Astrocyte (in vitro differentiated cells and primary cell): ENCODE data around the gene LINGO4. TPM values are rescaled to one million over a fixed set of nuclear protein-coding genes. Genes with fewer than 3 reads are reported as not detected.

ENCODE experiments used
- DNase-seq: peaks from one replicate; pipeline ENCODE4 v3.0.0-alpha.2; 2010; ENCODE audit warnings: low read depth
- FAIRE-seq: peaks from 2 replicates; lab custom pipeline; 2011; peaks lifted over from hg19 to GRCh38; lab: Jason Lieb, UNC
- H2AFZ ChIP-seq: 2 replicates; pipeline ENCODE4 v1.6.0; 2012; ENCODE audit warnings: low read depth, low read length, inconsistent platforms
- H3K27ac ChIP-seq: 2 replicates; pipeline ENCODE4 v1.5.1; 2011; ENCODE audit warnings: low read depth, low read length, inconsistent platforms
- H3K27me3 ChIP-seq: 2 replicates; pipeline ENCODE4 v1.6.0; 2011; ENCODE audit warnings: low read length, inconsistent platforms; ENCODE audit not compliant: insufficient read depth
- H3K36me3 ChIP-seq: 2 replicates; pipeline ENCODE4 v1.5.1; 2011; ENCODE audit warnings: low read length, inconsistent platforms; ENCODE audit not compliant: insufficient read depth
- H3K4me1 ChIP-seq: 2 replicates; pipeline ENCODE4 v1.5.1; 2011; ENCODE audit warnings: low read length, inconsistent platforms; ENCODE audit not compliant: insufficient read depth
- H3K4me2 ChIP-seq: 2 replicates; pipeline ENCODE4 v1.6.0; 2012; ENCODE audit warnings: low read length, inconsistent platforms
- H3K4me3 ChIP-seq: 2 replicates; pipeline ENCODE4 v1.5.1; 2011; ENCODE audit warnings: low read depth, mild to moderate bottlenecking, low read length, inconsistent platforms; ENCODE audit not compliant: insufficient read depth
- H3K79me2 ChIP-seq: 2 replicates; pipeline ENCODE4 v1.6.0; 2012; ENCODE audit warnings: mild to moderate bottlenecking, low read length, inconsistent platforms; ENCODE audit not compliant: insufficient read depth
- H3K9ac ChIP-seq: 2 replicates; pipeline ENCODE4 v1.6.0; 2012; ENCODE audit warnings: mild to moderate bottlenecking, low read length, inconsistent platforms
- H3K9me3 ChIP-seq: 2 replicates; pipeline ENCODE4 v1.5.1; 2012; ENCODE audit warnings: low read depth, mild to moderate bottlenecking, low read length, inconsistent platforms; ENCODE audit not compliant: insufficient read depth
- H4K20me1 ChIP-seq: 2 replicates; pipeline ENCODE4 v1.6.0; 2012; ENCODE audit warnings: low read length, inconsistent platforms; ENCODE audit not compliant: insufficient read depth
- H3K27ac Mint-ChIP-seq: one replicate; pipeline ENCODE4 v1.8.0; 2021; ENCODE audit warnings: mild to moderate bottlenecking, mixed read lengths; ENCODE audit not compliant: unreplicated experiment
- H3K27me3 Mint-ChIP-seq: one replicate; pipeline ENCODE4 v1.8.0; 2021; ENCODE audit warnings: low read depth, mixed read lengths; ENCODE audit not compliant: unreplicated experiment
- H3K36me3 Mint-ChIP-seq: one replicate; pipeline ENCODE4 v1.8.0; 2021; ENCODE audit warnings: low read depth, mixed read lengths; ENCODE audit not compliant: unreplicated experiment
- H3K4me1 Mint-ChIP-seq: one replicate; pipeline ENCODE4 v1.8.0; 2021; ENCODE audit warnings: low read depth, mixed read lengths; ENCODE audit not compliant: unreplicated experiment
- H3K4me3 Mint-ChIP-seq: one replicate; pipeline ENCODE4 v1.8.0; 2021; ENCODE audit warnings: mild to moderate bottlenecking, moderate library complexity, mixed read lengths; ENCODE audit not compliant: unreplicated experiment
- H3K9me3 Mint-ChIP-seq: one replicate; pipeline ENCODE4 v1.8.0; 2021; ENCODE audit warnings: mild to moderate bottlenecking, mixed read lengths; ENCODE audit not compliant: unreplicated experiment
- EZH2 ChIP-seq: IDR thresholded peaks from 2 replicates; pipeline ENCODE4 v1.6.1; 2012; ENCODE audit warnings: mild to moderate bottlenecking, low read length, inconsistent platforms; ENCODE audit not compliant: insufficient read depth
- total RNA-seq: library from RNA; stranded (reverse); gene quantifications from 2 replicates; pipeline ENCODE4 v1.2.1, GENCODE V29; 2021
- TF ChIP-seq, protein P1 (sequence below): IDR thresholded peaks from 2 replicates; pipeline ENCODE4 v1.5.1; 2011; ENCODE audit warnings: low read depth, mild to moderate bottlenecking, inconsistent platforms, low read length, moderate library complexity; ENCODE audit not compliant: insufficient read depth

The LINGO4 gene
- total RNA-seq, 1 donor from 2014 or later = not detected

DNA sequence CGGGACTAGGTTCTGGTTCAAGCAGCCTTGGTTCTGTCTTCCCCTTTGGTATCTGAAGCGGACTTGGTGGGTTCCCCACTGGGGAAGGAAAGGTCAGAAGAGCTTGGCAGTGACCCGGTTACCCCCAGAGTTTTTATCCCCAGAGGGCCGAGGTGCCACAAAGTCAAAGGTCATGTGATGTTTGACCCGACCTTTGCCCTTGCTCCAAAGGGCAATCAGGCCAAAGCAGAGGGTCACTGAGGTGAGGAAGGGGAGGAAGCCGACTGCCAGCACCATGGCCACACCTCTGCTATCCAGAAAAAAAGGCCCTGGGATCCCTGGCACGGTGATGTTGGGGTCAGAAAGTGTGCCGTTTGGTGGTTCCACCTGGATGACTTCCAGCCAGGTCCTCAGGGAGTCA, 4.4 kb downstream of the LINGO4 start:
- H3K36me3 Mint-ChIP-seq = peaks cover 10% of the 10 kb centered on the region
- FAIRE-seq (no peak), DNase-seq (no peak)
- Histone ChIP-seq H3K4me2 (no peak overlapping the region), H3K27ac (no peak overlapping the region), H3K27me3 (peaks cover 78% of the 10 kb centered on the region), H3K79me2 (no peaks in the 10 kb centered on the region), H3K9ac (no peak overlapping the region), H3K4me1 (no peaks in the 10 kb centered on the region), H3K9me3 (no peaks in the 10 kb centered on the region), H3K4me3 (no peak overlapping the region), H2AFZ (no peak overlapping the region), H4K20me1 (no peaks in the 10 kb centered on the region), H3K36me3 (no peaks in the 10 kb centered on the region)
- H3K27ac Mint-ChIP-seq = no peak overlapping the region
- peaks cover 52% of the 10 kb centered on the region for H3K27me3 Mint-ChIP-seq
- H3K4me3 Mint-ChIP-seq = no peak overlapping the region
- TF ChIP-seq, protein P1, sequence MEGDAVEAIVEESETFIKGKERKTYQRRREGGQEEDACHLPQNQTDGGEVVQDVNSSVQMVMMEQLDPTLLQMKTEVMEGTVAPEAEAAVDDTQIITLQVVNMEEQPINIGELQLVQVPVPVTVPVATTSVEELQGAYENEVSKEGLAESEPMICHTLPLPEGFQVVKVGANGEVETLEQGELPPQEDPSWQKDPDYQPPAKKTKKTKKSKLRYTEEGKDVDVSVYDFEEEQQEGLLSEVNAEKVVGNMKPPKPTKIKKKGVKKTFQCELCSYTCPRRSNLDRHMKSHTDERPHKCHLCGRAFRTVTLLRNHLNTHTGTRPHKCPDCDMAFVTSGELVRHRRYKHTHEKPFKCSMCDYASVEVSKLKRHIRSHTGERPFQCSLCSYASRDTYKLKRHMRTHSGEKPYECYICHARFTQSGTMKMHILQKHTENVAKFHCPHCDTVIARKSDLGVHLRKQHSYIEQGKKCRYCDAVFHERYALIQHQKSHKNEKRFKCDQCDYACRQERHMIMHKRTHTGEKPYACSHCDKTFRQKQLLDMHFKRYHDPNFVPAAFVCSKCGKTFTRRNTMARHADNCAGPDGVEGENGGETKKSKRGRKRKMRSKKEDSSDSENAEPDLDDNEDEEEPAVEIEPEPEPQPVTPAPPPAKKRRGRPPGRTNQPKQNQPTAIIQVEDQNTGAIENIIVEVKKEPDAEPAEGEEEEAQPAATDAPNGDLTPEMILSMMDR = no peak
- no peak for TF ChIP-seq EZH2
- no peaks in the 10 kb centered on the region for H3K9me3 Mint-ChIP-seq
- H3K4me1 Mint-ChIP-seq = peaks cover 9% of the 10 kb centered on the region

DNA sequence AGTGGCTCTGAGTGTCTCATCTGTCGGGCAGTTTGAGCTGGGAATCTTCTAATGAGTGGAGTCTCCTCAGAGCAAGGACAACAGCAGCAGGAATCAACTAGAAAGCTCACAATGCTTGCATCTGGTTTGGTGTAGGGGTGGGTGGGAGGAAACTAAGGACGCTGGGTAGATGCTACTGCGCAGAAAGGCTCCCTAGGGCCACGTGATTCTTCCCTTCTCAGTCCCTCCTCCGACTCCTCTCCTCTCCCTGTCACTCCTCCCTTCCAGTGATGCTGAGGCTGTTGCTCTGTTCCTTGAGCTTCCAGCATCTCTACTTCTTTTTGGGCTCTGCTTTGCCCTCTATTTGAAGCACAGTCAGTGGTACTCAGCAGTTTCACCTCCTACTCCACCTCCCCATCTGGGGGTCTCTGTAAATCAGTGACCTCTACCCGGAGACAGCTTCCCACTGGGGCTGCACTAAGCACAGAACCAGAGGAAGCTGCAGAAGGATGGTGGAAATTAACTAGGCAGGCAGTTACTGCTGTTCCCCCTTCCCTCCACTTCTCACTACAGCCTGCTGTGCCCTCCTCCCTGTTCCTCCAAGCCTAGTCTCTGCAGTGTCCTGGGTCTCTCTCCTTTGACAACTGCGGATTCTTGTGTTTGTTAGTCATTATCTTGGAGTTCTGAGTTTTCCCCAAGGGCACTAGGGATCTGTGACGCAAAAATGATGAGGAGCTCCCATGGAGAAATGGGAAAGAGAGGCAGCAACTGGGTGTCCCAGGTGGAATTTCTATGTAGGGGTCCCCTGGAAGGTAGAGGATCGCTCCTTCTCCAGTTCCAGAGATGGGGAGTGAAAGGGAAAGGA, 5.8 kb downstream of the LINGO4 start:
- H3K27me3 Mint-ChIP-seq = peaks cover 39% of the 10 kb centered on the region
- no peak overlapping the region for H3K4me3 Mint-ChIP-seq
- Histone ChIP-seq H3K4me2 (no peak overlapping the region), H2AFZ (no peak overlapping the region), H3K4me3 (no peak overlapping the region), H3K36me3 (no peaks in the 10 kb centered on the region), H3K9me3 (no peaks in the 10 kb centered on the region), H3K79me2 (no peaks in the 10 kb centered on the region), H3K27me3 (peaks cover 66% of the 10 kb centered on the region), H3K9ac (no peak overlapping the region), H3K4me1 (no peaks in the 10 kb centered on the region), H4K20me1 (no peaks in the 10 kb centered on the region), H3K27ac (no peak overlapping the region)
- H3K4me1 Mint-ChIP-seq = peaks cover 13% of the 10 kb centered on the region
- DNase-seq (no peak), FAIRE-seq (no peak)
- TF ChIP-seq EZH2 = no peak
- TF ChIP-seq, protein P1 = no peak
- H3K36me3 Mint-ChIP-seq = peaks cover 10% of the 10 kb centered on the region
- H3K27ac Mint-ChIP-seq = no peak overlapping the region
- no peaks in the 10 kb centered on the region for H3K9me3 Mint-ChIP-seq

DNA sequence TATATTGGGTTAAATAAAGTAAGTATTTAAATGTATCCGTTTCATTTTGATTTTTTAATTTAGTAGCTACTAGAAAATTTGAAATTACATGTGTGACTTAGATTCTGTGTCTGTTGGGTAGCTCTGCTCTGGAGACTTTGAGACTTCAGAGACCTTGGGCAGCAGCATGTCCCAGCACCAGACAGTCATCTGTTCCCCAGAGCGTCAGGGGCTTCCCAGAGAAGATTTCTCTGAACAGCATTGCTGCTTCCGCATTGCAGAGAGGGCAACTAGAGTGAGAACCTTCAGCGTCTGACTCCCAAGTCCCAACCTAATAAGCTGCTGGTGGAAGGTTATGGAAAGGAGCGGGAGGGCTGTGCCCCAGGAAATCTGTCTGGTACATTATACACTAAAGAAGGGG, 6.6 kb downstream of the LINGO4 start:
- Histone ChIP-seq H3K79me2 (no peaks in the 10 kb centered on the region), H3K4me1 (no peaks in the 10 kb centered on the region), H3K27me3 (peaks cover 58% of the 10 kb centered on the region), H3K27ac (no peak overlapping the region), H3K36me3 (no peaks in the 10 kb centered on the region), H4K20me1 (no peaks in the 10 kb centered on the region), H3K4me3 (no peak overlapping the region), H3K9ac (no peak overlapping the region), H2AFZ (no peak overlapping the region), H3K4me2 (no peak overlapping the region), H3K9me3 (no peaks in the 10 kb centered on the region)
- FAIRE-seq (no peak), DNase-seq (no peak)
- TF ChIP-seq, protein P1 = no peak
- TF ChIP-seq EZH2 = no peak
- Mint-ChIP-seq H3K27ac (no peak overlapping the region), H3K9me3 (no peaks in the 10 kb centered on the region), H3K4me3 (no peak overlapping the region), H3K27me3 (peaks cover 31% of the 10 kb centered on the region), H3K4me1 (peaks cover 13% of the 10 kb centered on the region), H3K36me3 (peaks cover 9% of the 10 kb centered on the region)
